Peyer's patch (tissue), 4 donors: ENCODE results near the gene VSIG8.
"Not testable (repeated sequence)": the region's sequence is repeated elsewhere in the genome, so short reads cannot be mapped to it uniquely, and the experiment has no call there.

Source experiments
- CTCF ChIP-seq, 6 experiments: fragments of 450-650 bp in 4 of 6; fragments of 200-600 bp in 2 of 6; sonication (generic) in 1 of 6; IDR thresholded peaks; one replicate each; pipeline ENCODE4 v1.5.1; 2017 to 2019; ENCODE audit warnings: antibody characterized with exemption in 6 of 6, mild to moderate bottlenecking in 3 of 6, moderate library complexity in 1 of 6
- POLR2A ChIP-seq, 2 donors: fragments of 450-650 bp; IDR thresholded peaks; one replicate each; pipeline ENCODE4 v1.5.1; 2017; ENCODE audit warnings: antibody characterized with exemption in 2 of 2, mild to moderate bottlenecking in 2 of 2, moderate library complexity in 2 of 2

DNA sequence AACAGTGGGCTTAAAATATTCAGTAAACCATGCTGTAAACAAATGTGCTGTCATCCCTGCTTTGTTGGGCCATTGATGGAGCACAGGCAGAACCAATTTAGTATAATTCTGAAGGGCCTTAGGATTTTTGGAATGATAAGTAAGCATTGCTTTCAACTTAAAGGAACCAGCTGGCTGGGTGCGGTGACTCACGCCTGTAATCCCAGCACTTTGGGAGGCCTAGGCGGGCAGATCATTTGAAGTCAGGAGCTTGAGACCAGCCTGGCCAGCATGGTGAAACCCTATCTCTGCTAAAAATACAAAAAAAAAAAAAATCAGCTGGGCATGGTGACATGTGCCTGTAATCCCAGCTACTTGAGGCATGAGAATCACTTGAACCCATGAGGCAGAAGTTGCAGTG is 41.6 kb upstream of the VSIG8 start:
- TF ChIP-seq CTCF, POLR2A (IDR thresholded peaks at IDR 0.05): not testable (repeated sequence)
